Parietal lobe (tissue), 1 donor: ENCODE measurements around the gene GNG8. TPM values are rescaled to one million over a fixed set of nuclear protein-coding genes. Genes with fewer than 3 reads are reported as not detected.

Experiments
- total RNA-seq: library from RNA; depleted of rRNA; stranded (reverse); fragments of >200 nt; gene quantifications from one replicate; pipeline ENCODE4 v1.2.3, GENCODE V29; 2014

Gene GNG8
- total RNA-seq: not detected

GRCh38 chr19:46635920-46636761, at the start of gene GNG8:
Gene GNG8, minus strand, starts transcription at chr19:46636202. Its CDS starts 1,520 bp downstream, at chr19:46634682.

DNA sequence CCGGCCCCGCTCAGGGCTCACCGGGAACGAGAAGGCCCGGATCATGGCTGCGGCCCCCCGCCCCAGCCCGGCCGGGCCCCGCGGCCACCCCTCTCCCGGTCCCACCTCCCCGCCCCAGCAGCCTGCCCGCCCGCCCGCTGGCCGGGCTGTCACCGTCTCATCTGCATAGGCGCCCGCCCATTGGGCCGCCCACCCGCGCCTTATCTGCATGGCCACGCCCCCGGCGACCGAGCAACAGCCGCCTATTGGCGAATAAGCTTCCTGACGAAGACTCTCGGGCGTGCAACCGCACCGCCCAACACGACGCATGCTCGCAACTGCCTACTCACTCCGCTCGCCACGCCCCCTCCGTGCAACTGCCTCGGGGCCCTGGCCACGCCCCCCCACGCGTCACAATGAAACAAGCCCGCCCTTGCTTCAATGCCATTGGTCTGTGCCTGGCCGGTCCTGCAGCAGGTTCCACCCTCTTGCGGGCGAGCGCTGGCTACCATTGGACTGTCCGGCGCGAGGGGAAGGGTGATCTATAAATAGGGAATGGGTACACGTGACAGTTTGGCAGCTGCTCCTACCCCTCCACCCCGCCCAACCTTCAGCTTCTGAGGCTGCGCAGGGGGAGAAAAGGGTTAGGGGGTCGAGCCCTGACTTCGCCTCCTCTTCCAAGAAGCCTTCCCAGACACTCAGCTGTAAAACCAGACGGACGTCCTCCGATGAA, 25.2 kb upstream of the GNG8 start, which contains the start of gene DACT3:
Gene DACT3 (minus strand): TSS at position 163 of the 712 bp plus-strand sequence. CDS start 118 bp downstream, at position 45.

GRCh38 chr19:46624958-46625661, 10.9 kb downstream of the GNG8 start, which contains the start of gene PTGIR:
Gene PTGIR, minus strand, starts transcription at chr19:46625089. Its CDS starts 864 bp downstream, at chr19:46624225.

DNA sequence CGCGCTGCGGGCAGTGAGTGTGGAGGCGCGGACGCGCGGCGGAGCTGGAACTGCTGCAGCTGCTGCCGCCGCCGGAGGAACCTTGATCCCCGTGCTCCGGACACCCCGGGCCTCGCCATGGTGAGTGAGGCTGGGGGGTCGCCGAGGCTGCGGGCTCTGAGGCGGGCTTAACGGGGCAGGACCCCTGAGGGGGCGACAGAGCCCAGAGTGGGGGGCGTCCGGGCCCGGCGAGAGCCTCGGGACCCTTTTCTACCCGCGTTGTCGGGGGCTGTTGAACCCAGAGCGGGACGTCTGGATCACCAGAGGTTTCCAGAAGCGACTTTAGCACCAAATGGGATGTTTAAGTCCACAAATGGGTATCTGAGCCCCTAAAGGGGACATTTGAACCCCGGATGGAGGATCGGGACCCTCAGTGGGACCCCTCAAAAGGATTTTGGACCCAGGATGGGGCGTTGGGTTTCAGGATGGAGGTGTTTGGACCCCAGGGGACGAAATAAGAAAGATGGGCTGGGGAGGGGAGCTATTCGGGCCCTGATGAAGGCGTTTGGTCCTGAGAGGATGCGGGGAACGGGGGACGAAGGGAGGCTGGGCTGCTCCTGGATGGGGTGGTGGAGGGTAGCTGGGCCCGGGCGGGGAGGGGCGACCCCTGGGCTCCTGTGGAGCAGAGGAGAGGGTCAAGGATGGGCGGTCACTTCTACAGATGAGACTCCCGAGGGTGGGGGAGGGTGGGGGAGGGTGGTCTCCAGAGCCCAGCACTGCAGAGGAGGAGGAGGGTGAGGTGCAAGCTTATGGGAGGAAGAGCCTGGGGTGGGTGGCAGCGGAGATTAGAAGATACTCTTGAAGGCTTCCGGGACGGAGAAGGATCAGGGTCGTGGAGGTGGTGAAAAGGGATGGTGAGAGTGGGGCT, 34.4 kb downstream of the GNG8 start, which contains the start of gene CALM3:
Gene CALM3 (plus strand): TSS at position 13 of the 907 bp plus-strand sequence. CDS start 105 bp downstream, at position 118.

Other genes starting within 250 kb of the GNG8 start
- gene CCDC8, start 222.6 kb downstream of the GNG8 start, total RNA-seq: 2.2 TPM
- 19.1 TPM for gene PNMA8C, start 207.3 kb downstream of the GNG8 start, total RNA-seq
- 46.3 TPM for gene PNMA8A, start 164.6 kb downstream of the GNG8 start, total RNA-seq
- 14.4 TPM for gene PNMA8B, start 140.3 kb downstream of the GNG8 start, total RNA-seq
- 269 TPM for gene CALM3, start 34.9 kb downstream of the GNG8 start, total RNA-seq
- gene PTGIR, start 11.1 kb downstream of the GNG8 start, total RNA-seq: not detected
- 14.7 TPM for gene DACT3, start 25.0 kb upstream of the GNG8 start, total RNA-seq
- gene PRKD2, start 80.9 kb upstream of the GNG8 start, total RNA-seq: 6.9 TPM
- gene FKRP, start 109.9 kb upstream of the GNG8 start, total RNA-seq: 18.8 TPM
- 127 TPM for gene STRN4, start 110.2 kb upstream of the GNG8 start, total RNA-seq
- 3.1 TPM for gene SLC1A5, start 152.4 kb upstream of the GNG8 start, total RNA-seq
- 52.6 TPM for gene AP2S1, start 214.6 kb upstream of the GNG8 start, total RNA-seq
- 114 TPM for gene ARHGAP35, start 224.8 kb upstream of the GNG8 start, total RNA-seq